NCI-H748 (cell line): ENCODE results near the gene CDO1.

Experiments
- DNase-seq: peaks from one replicate; lab custom pipeline; 2025; ENCODE audit not compliant: unreplicated experiment; lab: John Stamatoyannopoulos, UW

Gene CDO1

DNA sequence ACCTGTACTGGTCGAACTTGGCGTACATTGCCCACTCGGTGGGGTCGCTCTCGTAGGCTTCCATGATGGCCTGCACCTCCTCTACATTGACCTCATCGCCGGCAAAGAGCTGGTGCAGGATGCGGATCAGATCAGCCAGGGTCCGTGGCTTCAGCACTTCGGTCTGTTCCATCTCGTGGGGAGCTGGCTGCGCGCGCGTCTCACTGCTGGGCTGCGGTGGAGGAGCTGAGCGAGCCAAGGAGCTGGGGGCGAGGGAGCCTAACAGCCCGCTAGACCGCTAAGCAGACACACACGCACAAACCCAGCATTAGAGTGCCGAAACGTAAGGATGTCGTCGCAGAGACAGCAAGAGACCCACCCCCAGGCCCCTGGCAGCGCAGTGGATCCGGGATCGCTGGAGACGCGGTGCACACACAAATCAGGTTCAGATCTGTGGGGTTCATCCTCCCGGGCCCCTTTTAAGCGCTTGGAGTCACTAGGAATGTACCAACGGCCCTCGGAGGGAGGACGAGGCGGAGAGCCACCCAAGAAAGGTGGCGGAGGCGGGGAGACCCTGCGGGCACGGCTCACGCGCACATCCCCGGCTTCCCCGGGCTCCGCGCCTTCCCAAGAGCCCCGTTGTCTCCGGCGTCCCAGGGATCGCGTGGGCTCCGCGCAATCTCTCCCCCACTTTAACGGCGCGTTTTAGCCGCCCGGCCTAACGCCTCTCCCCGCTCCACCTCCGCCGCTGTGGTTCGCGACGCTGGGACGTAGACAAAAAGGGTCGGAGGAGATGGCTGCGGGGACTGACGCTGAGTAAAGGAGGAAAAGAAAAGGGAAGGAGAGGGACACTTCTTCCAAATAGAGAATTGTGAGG lies at the start of gene CDO1:
TSS of gene CDO1 (minus strand) at position 434 of the 856 bp plus-strand sequence. CDS start at position 172, 262 bp downstream.
- no peak for DNase-seq

- DNase-seq = no peak
Observed at GRCh38 chr5:115859378-115859777, 42.9 kb upstream of the CDO1 start.

DNA sequence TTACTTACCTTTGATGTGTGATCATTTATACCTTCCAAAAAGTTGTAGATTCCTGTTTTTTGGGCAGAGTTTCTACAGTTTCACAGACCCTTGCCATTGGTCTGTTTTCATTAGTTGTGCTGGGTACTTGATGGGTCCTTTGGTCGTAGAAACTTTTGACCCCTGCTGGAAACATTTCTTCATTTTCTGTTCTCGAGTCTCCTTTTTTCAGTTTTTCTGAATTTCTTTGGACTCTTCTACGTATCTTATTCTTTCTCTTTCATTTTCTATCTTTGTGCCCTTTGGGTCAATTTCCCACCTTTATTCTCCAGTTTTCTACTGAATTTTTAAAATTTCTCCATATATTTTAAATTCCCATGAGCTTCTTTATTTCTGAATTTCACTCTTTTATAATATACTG lies 41.9 kb upstream of the CDO1 start:
- DNase-seq = no peak

- DNase-seq = no peak
Observed at GRCh38 chr5:115857626-115858349, 41.3 kb upstream of the CDO1 start.

GRCh38 chr5:115857057-115857479 lies 40.6 kb upstream of the CDO1 start:
- DNase-seq = no peak

DNA sequence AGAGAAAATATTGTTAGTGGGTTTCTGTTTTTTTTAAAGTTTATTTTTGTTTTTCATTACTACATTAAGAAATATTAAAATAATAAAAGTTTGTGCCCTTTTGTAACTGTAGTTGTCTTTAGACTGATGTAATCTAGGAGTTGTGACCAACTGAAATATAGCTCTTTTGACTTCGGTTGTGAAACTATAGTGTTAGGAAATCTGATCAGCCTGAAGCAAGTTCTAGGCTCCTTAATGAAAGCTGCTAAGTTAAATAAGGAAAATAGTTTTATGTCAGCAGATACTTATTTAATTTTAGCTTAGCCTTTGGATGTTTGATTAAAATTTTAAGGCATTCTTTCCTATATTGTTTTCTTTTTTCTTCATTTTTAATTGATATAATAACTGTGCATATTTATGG lies 39.5 kb upstream of the CDO1 start:
- DNase-seq = no peak

DNA sequence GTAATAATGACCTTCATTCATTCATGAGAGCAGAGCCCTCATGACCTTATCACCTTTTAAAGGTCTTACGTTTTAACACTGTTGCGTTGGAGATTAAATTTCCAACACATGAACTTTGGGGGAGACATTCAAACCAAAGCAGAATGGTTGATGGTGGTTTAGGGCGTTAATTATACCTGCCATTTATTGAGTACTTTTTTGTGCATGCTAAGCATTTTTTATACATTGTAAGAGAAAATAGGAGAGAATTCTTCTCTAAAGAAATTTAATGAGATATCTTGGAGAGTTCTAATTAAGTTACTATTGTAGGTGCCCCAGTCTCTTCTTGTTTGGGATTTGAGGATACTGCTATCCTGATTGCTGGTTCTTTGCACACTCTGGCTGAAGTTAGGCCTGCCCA lies 37.7 kb upstream of the CDO1 start:
- no peak for DNase-seq

- DNase-seq = no peak
Observed at GRCh38 chr5:115850744-115851416, 34.4 kb upstream of the CDO1 start.

DNA sequence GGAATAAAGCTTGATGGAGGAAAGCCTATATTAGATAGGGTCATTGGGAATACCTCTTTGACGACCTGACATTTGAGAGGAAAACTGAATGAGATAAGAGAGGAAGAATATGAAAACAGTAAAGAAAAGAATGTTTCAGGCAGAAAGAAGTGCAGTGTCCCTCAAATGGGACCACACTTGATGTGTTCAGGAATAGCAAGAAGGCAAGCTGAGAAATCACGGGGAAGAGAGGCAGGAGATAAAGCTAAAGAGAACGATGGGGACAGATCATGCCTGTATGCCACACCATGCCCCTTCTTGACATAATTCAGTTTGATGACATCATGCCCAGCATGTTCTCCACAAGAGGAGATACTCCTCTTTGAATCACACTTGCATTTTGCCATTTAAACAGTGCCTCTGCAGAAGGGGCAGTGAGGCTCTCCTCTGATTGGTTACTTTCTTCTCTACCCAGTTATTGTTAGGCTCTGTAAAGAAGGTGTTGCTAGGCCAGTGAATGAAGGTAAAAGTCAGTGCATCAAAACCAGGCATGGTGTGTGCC lies 32.9 kb upstream of the CDO1 start:
- no peak for DNase-seq

DNA sequence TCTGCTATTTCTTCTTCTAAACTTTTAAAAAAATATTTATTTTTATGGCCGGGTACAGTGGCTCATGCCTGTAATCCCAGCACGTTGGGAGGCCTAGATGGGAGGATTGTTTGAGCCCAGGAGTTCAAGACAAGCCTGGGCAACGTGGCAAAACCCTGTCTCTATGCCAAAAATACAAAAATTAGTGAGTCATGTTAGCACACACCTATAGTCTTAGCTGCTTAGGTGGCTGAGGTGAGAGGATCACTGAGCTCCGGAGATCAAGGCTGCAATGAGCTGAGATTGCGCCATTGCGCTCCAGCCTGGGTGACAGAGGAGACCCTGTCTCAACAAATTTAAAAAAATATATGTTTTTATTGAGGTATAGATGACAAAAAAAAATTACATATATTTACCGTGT lies 30.8 kb upstream of the CDO1 start:
- DNase-seq = no peak

DNA sequence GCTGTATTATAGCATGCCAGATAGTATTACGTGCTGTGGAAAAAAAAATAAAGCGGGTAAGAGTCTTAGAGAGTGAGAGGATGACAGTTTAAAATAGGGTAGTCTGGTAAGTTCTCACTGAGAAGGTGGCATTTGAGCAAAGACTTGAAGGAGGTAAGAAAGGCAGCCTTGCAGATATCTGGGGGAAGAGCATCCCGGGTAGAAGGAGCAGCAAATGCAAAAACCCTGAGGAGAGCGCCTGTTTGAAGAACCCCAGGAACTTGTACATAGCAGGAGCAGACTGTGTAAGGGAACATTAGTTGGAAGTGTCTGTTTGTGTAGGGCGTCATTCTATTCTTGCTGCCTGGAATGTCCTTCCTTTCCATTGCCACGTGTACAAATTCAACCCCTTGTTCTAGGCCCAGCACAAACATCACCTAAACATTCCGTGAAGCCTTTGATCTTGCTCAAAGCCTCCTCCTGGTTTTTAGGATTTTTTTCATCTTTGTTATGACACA lies 27.9 kb upstream of the CDO1 start:
- DNase-seq = no peak

- no peak for DNase-seq
Observed at GRCh38 chr5:115843444-115844130, 27.1 kb upstream of the CDO1 start.

DNA sequence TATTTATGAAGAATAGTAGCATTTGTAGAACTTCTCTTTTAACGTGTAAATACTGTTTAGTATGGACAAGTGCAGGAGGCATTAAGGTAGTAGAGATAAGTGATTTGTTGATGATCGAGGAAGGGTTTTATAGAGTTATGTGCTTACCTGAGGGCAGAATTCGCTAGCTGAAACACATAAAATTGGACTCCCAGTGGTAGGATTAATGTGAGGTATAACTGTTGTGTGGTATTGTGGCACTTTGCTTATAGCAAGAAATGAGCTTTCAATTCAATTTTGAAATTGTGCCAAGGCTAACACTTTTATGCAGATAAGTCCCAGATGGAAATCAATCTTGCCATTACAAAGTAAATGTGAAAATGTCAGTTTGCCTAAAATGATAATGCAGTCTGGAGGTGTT lies 26.5 kb upstream of the CDO1 start:
- no peak for DNase-seq

- DNase-seq = peak; percentile 82
Observed at GRCh38 chr5:115842089-115842935, 25.9 kb upstream of the CDO1 start.

- DNase-seq = peak; percentile 94
Observed at GRCh38 chr5:115841382-115842088, 25.1 kb upstream of the CDO1 start, which contains the start of the genes AP3S1 and ATG12. Gene AP3S1 (plus strand): TSS chr5:115841935. CDS start chr5:115842038, 103 bp downstream. Gene ATG12 (minus strand): TSS chr5:115841565. CDS start chr5:115841552, 13 bp downstream.

GRCh38 chr5:115840873-115841272 lies 24.4 kb upstream of the CDO1 start:
- DNase-seq = no peak

DNA sequence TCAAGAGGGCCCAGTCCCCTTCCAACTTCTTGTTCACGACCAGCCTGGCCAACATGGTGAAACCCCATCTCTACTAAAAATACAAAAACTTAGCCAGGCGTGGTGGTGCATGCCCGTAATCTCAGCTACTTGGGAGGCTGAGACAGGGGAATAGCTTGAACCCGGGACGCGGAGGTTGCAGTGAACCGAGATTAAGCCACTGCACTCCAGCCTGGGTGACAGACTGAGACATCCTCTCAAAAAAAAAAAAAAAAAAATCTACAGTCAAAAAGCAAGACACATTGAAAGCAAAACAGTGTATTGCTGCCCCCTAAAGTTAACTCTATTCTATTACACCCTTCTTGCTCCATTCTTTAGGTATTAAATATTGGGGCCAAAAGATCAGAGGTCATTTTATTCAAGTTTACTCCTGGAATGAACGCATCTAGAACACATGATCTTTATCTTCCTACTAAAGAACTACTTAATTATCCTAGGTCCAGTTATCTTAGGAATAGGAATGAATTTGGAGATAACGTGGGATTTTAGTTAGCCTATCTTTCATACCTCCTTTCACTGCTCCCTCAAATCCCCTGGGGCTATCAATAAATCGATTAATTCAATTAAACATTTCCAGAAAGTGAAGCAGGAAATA lies 22.5 kb upstream of the CDO1 start:
- DNase-seq = peak; percentile 59

DNA sequence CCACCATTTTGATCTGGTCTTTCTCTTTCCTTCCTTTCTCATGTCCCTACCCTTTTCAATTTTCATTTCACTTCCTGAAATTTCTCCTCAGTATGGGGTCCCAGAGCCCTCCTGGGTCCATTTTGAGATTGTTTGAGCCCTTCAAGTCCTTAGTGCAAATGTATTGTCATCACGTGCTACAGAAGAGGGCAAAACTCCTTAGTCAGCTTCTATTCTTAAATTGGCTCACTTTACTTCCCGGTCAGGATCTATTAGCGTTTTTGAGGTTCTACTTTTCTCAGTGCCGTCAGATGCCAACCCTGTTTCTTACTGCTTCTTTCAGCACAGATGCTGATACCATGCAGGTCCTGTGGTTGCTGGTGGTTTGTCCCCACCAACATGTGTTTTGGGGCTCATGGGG lies 19.0 kb upstream of the CDO1 start:
- DNase-seq = no peak
